HG02840 (cell line): Measurements from ENCODE around the gene OR6C65.
"Not testable (repeated sequence)": the region's sequence is repeated elsewhere in the genome, so short reads cannot be mapped to it uniquely, and the experiment has no call there.

Experiments
- ATAC-seq: cut with Tn5 transposase; IDR thresholded peaks from one replicate; pipeline ENCODE4 v1.9.1; 2021; ENCODE audit warnings: mild to moderate bottlenecking, moderate library complexity, moderate number of reproducible peaks; ENCODE audit not compliant: unreplicated experiment, low FRiP score

Gene OR6C65

DNA sequence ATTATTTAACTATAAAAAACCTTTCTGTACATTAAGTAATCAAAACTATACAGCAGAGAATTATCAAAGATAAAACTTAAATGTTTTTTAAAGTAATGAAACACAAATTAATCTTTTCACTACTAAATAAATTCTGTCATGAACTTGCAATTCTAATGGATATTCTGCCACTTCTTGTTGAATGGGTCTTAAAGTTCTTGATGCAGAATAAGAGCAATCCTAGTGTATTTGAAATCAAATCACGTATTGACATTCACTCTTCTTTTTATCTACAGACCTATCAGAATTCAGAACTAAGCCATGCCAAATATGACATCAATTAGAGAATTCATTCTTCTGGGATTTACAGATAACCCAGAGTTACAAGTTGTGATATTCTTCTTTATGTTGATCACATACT lies at the start of gene OR6C65:
OR6C65 (plus strand) TSS at position 301 of the 400 bp plus-strand sequence; CDS start at position 301, 0 bp downstream.
- no peak for ATAC-seq

DNA sequence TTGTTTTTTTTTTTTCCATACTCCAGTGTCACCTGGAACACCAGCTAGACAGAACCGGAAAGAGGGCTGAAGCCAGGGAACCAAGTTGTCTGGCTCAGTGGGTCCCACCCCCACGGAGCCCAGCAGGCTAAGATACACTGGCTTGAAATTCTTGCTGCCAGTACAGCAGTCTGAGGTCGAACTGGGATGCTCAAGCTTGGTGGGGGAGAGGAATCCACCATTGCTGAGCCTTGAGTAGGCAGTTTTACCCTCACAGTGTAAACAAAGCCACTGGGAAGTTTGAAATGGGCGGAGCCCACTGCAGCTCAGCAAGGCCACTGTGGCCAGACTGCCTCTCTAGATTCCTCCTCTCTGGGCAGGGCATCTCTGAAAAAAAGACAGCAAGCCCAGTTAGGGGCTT lies 45.0 kb upstream of the OR6C65 start:
- ATAC-seq = not testable (repeated sequence)

DNA sequence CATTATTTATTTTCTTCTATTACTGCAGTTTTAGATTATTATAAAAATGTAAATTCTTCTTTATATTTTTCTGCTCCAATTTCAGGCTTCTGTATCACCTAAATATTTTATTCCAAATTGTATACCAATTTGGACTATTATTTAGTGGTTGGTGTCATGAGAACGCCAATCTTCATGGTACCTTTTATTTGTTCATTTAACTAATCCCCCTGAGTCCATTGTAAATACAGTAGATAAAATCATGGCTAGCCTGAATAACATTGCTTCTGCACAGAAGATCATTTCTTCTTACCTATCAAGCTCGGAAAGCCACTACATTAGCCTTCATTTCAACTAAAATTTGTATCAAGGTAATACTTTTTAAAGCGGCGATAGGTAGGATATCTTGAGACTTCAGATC lies 37.7 kb upstream of the OR6C65 start, which contains the start of gene OR6C75:
OR6C75 (plus strand) TSS at position 301 of the 400 bp plus-strand sequence. CDS start 2,136 bp downstream, outside the sequence.
- ATAC-seq = no peak

DNA sequence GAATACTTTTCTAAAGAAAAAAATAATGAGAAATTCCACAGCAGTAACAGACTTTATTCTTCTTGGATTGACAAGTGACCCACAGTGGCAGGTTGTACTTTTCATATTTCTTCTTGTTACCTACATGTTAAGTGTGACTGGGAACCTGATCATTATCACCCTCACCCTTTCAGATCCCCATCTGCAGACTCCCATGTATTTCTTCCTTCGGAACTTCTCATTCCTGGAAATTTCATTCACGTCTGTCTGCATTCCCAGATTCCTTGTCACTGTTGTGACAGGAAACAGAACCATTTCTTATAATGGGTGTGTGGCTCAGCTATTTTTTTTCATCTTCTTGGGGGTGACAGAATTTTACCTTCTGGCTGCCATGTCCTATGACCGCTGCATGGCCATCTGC lies 35.2 kb upstream of the OR6C65 start:
- ATAC-seq = no peak

DNA sequence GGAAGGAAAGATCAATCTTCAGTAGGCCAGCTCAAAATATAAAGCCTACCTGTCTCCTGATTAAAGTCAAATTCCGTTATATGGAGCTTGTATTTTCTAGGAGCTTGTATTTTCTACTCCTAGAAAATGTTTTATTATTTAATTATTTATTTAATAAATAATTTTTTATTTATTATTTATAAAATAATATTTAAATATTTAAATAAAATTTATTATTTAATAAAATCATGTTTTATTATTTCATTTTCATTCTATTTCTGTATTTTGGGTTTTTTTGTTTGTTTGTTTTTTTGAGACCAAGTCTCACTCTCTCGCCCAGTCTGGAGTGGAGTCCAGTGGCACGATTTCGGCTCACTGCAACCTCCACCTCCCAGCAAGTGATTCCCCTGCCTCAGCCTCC lies 27.8 kb upstream of the OR6C65 start:
- ATAC-seq = no peak

DNA sequence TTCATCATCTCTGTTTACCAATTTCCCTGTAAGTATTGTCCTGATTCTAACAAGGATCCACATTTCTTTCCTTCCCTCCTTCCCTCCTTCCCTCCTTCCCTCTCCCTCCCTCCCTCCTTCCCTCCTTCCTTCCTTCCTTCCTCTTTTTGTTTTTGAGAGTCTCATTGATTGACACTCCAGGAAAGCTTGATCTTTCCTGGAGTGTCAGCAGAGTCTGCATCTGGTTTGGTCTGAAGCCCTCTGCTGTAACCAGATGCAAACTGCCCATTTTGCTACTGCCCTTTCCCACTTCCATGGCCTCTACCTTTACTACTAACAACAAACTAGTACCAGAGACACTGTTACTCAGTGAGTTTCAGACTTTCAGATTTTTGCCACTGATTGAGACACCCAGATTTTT lies 14.4 kb upstream of the OR6C65 start:
- no peak for ATAC-seq

DNA sequence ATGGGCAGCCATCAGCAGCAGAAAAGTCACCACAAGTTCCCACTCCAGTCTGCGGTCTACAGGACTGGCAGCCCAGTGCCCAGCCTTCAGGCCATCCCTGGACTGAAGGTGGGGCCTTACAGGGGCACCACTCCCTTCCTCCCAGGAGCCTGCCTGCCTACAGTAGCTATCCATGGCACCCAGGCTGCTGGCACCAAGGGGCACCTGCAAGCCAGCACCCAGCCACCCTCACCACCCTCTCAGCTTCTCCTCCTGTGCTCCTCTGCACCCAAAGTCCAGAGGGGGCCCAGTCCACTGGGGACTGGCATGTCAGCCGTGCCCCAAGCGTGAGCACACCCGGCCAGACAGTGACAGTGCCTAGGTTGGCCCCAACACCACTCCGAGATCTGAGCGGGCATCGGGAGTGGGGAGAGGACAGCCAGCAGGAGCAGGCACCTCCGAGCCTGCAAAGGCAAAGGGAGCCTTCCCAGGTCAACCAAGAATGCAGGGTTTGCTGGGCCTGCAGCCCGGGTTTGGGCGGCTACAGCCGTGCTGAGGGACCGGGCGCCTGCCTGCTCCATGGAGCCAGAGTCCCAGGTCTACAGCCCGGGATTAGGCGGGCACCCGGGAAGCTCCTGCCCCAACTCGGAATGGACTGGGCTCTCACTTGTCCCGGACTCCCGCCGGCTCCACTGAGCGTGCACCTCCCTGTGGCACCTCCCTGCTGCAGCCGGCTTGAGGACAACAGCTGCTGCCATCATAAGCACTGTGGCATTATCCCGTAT lies 8.1 kb upstream of the OR6C65 start:
- no peak for ATAC-seq

DNA sequence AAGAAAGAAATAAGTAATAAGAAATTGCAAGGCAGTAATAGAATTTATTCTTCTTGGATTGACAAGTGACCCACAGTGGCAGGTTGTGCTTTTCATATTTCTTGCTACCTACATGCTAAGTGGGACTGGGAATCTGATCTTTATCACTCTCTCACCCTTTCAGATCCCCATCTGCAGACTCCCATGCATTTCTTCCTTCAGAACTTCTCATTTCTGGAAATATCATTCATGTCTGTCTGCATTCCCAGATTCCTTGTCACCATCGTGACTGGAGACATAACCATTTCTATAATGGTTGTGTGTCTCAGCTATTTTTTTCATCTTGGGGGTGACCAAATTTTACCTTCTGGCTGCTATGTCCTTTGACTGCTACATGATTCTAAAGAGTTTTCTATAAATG lies 4.0 kb upstream of the OR6C65 start:
- ATAC-seq = no peak

DNA sequence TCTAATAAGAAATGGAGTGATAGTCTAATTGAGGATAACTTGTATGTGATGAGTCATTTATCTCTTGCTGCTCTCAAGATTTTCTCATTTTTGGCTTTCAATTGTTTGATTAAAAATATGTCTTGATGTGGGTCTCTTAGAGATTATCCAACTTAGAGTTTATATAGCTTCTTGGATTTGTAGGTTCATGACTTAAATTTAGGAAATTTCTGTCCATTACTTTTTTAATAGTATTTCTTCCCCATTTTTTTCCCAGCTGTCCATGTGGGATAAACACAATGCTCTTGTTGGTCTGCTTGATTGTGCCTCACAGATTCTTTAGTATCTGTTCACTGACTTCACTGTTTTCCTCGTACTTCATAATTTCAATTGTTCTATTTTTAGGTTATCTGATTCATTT lies 7.5 kb downstream of the OR6C65 start:
- ATAC-seq = no peak

DNA sequence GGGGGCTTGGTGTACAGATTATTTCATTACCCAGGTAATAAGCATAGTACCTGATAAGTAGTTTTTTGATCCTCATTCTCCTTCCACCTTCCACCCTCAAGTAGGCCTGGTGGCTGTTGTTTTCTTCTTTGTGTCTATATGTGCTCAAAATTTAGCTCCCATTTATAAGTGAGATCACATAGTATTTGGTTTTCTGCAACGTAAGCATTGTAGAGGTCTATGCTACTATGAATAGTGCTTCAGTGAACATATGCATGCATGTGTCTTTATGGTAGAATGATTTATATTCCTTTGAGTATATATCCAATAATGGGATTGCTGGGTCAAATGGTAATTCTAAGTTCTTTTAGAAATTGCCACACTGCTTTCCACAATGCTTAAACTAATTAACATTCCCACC lies 8.8 kb downstream of the OR6C65 start:
- ATAC-seq = not testable (repeated sequence)

DNA sequence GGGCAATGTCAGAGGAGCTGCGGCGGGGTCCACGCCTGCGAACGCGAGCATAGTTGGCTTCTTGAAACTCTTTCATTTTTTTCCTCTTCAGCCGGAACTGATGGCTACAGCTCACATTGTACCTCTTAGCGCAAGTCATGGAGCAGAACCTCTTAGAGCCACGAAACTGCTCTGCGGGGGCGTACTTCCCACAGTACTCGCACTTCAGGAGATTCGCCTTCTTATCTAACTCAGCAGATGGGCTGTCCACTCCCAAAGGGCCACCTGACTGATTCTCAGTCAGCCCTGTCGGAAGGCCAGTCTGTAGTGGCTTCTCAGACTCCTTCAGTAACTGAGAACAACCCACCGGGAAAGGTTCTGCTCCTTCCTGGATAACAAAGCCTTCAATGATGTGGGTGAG lies 11.8 kb downstream of the OR6C65 start:
- ATAC-seq = not testable (repeated sequence)

DNA sequence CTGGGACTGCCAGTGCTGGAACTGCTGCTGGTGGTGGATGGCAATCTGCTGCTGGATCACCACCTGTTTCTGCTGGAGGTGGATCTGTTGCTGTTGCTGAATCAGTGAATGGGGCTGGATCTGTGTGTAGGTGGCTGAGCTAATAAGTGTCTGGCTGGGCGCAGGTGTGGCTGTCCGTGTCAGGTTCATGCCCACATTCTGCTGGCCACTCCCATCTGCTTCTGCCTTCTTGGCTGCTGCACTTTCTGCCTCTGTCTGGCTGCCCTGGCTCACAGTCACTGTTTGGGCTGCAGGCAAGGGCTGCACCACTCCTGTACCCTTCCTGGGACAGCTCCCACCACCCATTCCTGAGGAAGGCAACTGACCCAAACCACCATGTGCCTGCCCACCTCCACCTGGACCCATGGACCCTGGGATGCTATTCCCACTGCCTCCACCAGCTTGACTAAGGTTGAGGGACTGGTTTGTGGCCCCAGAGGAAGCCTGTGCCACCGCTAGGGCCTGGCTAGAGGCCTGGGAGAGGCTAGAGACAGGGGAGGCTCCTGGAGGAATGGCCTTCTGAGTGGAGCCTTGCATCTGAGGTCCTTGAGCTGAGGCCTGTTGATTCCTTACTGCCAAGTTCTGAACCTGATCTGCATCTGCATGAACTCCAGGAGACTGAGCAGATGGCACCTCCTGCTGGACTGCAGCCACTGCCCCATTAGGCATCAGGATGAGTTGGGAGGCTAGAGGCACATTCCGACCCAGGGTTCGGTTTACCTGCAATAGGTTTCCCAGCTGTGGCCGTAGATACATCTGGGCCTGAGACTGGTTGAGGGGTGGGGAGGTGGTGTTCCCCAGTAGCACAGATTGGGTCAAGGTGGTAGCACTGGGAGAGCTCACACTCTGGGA lies 13.4 kb downstream of the OR6C65 start:
- ATAC-seq = not testable (repeated sequence)

DNA sequence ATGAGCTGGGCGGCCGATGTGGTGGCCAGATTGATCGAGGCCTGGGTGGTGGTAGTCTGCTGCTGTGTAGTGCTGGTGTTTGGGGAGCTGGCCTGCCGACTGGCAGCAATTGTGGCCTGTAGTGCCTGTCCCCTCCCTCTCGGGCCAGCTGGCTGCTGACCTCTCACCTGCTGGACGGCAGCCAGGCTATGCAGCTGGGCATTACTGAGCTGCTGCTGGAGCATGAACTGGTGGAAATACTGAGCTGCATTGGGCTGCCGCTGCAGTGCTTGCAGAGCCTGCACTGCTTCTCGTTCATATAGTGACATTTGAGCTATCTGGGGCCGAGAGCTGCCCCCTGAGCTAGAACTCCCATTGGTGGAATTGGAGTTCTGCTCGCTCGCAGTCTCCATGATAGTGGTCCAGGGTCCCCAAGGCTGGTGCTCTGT lies 14.1 kb downstream of the OR6C65 start:
- not testable (repeated sequence) for ATAC-seq

DNA sequence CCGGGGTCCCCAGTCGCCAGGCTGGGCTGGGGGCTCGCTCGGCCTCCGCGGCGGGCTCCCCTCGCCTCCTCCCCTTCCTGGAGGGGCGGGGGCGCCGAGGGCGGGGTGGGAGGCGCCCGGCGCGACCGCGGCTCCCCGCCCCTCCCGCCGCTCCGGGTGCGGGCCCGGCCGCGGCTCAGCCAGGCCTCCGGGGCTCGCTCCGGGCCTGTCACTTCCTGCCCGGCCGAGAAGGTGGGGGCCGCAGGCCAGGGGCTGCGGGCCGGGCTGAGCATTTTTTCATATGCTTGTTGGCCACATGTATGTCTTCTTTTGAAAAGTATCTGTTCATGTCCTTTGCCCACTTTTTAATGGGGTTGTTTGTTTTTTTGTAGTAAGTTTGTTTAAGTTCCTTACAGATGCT lies 14.6 kb downstream of the OR6C65 start:
- not testable (repeated sequence) for ATAC-seq

DNA sequence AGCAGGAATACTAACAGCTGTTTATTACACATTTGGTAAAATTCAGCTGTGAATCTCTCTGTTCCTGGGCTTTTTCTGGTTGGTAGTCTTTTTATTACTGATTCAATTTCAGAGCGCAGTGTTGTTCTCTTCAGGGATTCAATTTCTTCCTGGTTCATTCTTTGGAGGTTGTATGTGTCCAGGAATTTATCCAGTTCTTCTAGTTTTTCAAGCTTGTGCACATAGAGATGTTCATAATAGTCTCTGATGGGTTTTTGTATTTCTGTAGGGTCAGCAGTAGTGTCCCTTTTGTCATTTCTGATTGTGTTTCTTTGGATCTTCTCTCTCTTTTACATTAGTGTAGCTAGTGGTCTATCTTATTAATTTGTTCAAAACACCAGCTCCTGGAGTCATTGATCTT lies 16.6 kb downstream of the OR6C65 start:
- no peak for ATAC-seq

DNA sequence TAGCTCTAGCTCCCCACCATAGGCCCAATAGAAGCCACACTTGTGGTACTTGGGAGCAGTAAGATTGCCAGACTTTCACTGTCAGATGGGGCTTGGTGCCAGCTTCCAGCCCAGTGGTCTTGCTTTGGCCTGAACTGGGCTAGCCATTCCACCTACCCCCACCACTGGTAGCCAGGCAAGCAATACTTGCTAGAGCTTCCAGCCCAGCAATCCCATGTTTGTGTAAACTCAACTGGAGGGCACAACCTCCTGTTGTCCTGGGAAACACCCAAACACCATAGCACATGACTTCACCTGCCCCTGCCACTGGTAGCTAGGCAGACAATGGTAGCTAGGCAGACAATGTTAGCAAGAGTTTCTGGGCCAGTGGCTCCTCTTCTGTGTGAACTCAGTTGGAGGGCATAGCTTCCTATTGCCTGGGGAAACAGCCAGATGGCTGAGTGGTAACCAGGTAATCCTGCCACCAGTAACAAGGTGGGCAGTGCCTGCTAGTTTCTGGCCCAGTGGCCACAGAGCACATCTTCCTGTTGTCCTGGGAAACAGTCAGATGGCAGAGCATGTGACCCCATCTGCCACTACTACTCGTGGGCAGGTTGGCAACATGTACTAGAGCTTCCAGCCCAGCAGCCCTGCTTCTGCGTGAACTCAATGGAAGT lies 20.1 kb downstream of the OR6C65 start:
- no peak for ATAC-seq

DNA sequence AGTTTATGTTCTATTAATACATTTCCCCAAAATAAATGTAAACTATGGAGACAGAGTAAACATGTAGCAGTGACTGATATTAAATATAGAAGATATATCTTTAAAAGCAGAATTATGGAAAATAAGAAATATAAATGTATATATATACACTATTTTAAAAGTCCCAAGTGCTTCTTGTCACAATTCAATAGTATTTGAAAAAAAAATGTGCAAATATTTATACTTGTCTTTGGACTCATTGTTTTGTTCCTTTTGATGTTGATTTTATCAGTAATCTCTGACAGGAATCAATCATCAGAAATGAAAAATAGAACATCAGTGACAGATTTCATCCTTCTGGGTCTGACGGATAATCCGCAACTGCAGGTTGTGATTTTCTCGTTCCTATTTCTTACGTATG lies 25.6 kb downstream of the OR6C65 start, which contains the start of gene OR6C76:
OR6C76 (plus strand) TSS at position 301 of the 400 bp plus-strand sequence; CDS start at position 301, 0 bp downstream.
- ATAC-seq = no peak

DNA sequence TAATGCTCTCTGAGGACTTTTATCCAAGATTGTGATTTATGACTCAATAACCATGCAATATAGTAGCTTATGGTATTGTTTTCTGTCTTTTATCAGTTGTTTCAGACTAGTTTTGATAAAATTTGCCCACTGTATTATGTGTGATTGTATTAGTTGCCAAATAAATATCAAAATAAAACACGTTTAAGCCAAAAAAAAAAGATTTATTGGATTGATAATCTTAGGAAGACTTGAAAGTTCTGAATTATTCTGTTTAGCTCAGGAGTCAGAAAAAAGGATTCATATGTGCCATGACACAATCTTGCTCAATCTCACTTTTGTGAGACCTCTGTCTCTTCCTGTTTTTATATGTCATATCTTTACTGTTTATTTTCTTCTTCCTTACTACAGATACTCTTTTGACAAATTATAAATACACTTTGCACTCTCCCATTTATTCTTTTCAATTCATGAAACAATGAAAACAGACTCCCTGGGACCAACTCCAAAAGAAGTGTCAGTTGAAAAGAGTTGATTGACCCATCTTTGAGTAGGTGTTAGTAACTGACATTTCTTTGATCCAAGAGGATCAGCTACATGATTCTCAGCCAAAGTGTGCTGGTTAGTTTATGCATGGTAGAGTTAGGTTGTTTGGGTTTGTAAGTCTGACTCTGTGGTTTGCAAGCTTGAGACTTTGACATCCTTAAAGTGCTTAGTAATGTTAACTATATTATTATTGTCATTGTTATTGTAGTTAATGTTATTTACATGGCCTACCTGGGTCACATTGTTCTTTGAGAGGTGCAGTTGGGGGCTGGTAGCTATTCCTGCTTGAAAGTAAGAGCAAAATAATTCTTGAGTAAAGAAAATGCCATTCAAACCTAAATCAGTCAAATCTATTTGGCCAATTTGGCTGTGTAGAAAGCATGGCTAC lies 28.3 kb downstream of the OR6C65 start:
- no peak for ATAC-seq

DNA sequence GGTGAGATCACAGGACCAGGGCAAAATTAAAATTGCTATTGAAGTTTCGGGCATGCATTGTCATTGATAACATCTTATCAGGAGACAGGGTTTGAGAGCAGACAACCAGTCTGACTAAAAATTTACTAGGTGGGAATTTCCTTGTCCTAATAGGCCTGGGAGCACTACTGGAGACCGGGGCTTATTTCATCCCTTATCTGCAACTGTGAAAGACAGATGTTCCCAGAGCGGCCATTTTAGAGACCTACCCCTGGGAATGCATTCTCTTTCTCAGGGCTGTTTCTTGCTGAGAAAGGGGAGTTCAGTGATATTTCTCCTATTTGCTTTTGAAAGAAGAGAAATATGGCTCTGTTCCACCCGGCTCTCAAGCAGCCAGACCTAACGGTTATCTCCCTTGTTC lies 40.9 kb downstream of the OR6C65 start:
- not testable (repeated sequence) for ATAC-seq

DNA sequence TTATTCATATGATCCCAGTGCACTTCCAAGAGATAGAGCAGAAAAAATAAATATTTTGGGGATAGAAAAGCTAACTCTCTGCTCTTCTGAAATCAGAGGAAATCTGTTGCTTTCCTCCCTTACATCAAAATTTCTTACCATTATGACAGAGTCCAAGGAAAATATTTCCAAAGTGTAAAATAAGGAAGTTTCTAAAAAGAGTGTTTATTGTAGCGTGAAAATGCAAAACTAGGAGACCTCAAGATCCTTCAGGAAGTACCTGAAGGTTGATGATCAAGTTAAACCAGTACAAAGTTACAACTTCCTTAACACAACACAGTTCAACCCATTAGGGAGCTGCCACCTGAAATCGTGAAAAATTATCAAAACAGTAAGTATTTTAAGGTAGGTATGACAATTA lies 43.4 kb downstream of the OR6C65 start, which contains the start of gene OR6C2:
OR6C2 (plus strand) TSS at position 301 of the 400 bp plus-strand sequence. CDS start 8,138 bp downstream, outside the sequence.
- no peak for ATAC-seq
